ENCODE measurements around the gene FARS2. TPM values are rescaled to one million over a fixed set of nuclear protein-coding genes. Genes with fewer than 3 reads are reported as not detected.

The FARS2 gene
- total RNA-seq, 1 experiment from 2014 or later, result 13.8 TPM

GRCh38 chr6:5459346-5459745 lies 198.0 kb downstream of the FARS2 start:
- Histone ChIP-seq H3K27ac (ENCODE audit: low read depth, low read length) (no peak overlapping the region), H3K9me2 (ENCODE audit: insufficient read depth) (no peaks in the 10 kb centered on the region), H4K20me1 (ENCODE audit: insufficient read depth) (no peaks in the 10 kb centered on the region), H3K36me3 (ENCODE audit: control insufficient read depth in 1 of 2, insufficient read depth in 2 of 2, low read length in 2 of 2) (no peaks in the 10 kb centered on the region), H3K9ac (ENCODE audit: low read length) (no peak overlapping the region), H3K9me3 (ENCODE audit: control insufficient read depth in 1 of 2, insufficient read depth in 1 of 2, low read depth in 1 of 2, low read length in 2 of 2) (no peaks in the 10 kb centered on the region), H3K27me3 (ENCODE audit: insufficient read depth, low read length) (no peaks in the 10 kb centered on the region), H3K4me3 (replicated peaks in 1 of 2; ENCODE audit: low read depth in 1 of 2, low read length in 2 of 2) (no peak overlapping the region), H3K4me2 (ENCODE audit: low read length) (no peak overlapping the region), H3K79me2 (ENCODE audit: insufficient read depth, low read length) (no peaks in the 10 kb centered on the region), H3K4me1 (ENCODE audit: control insufficient read depth in 1 of 2, insufficient read depth in 2 of 2, low read length in 2 of 2) (peaks cover 0 to 18% of the 10 kb centered on the region in 2 experiments; a peak in 1 of 4 replicates), H2AFZ (ENCODE audit: low read depth, low read length, poor library complexity, severe bottlenecking) (no peak overlapping the region)
- intact Hi-C loops (cut with micrococcal nuclease), result no loop called here
- POLR2A ChIA-PET, result no interaction called here
- ATAC-seq (no peak), DNase-seq (ENCODE audit: low read depth, low spot score) (no peak)
- TF ChIP-seq, protein P1, sequence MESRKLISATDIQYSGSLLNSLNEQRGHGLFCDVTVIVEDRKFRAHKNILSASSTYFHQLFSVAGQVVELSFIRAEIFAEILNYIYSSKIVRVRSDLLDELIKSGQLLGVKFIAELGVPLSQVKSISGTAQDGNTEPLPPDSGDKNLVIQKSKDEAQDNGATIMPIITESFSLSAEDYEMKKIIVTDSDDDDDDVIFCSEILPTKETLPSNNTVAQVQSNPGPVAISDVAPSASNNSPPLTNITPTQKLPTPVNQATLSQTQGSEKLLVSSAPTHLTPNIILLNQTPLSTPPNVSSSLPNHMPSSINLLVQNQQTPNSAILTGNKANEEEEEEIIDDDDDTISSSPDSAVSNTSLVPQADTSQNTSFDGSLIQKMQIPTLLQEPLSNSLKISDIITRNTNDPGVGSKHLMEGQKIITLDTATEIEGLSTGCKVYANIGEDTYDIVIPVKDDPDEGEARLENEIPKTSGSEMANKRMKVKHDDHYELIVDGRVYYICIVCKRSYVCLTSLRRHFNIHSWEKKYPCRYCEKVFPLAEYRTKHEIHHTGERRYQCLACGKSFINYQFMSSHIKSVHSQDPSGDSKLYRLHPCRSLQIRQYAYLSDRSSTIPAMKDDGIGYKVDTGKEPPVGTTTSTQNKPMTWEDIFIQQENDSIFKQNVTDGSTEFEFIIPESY (IDR thresholded peaks at IDR 0.05; ENCODE audit: extremely low read depth, insufficient replicate concordance, low read length), result no peak
- TF ChIP-seq EZH2 (IDR thresholded peaks at IDR 0.05) (no peak), EGR1 (IDR thresholded peaks at IDR 0.05; ENCODE audit: low read depth) (no peak), CEBPB (IDR thresholded peaks at IDR 0.05; ENCODE audit: low read depth) (no peak), SRF (IDR thresholded peaks at IDR 0.05; ENCODE audit: low read depth) (no peak), ZNF274 (IDR thresholded peaks at IDR 0.05; ENCODE audit: low read depth, low read length) (no peak), CBX3 (IDR thresholded peaks at IDR 0.05; ENCODE audit: low read depth) (no peak), TCF7L2 (IDR thresholded peaks at IDR 0.05; ENCODE audit: borderline replicate concordance, extremely low read depth, insufficient read depth, insufficient read length) (no peak), YY1 (IDR thresholded peaks at IDR 0.05; ENCODE audit: extremely low read depth, insufficient replicate concordance, low read depth, low read length) (no peak)
- BruUV-seq (replicated peaks), result no TSS peak
- CTCF ChIA-PET, result interaction anchor here (1.0 kb wide), 1 partner anchor 12 kb away, joined by 3 read pairs; no protein-coding TSS in a partner anchor
- RAD21 ChIA-PET (ENCODE audit: low non-redundant PET in 1 of 2, low total read pairs in 2 of 2, uncharacterized antibody in 2 of 2, unreplicated experiment in 2 of 2), result no interaction called here

Measured in HCT116 (cell line).